ENCODE measurements around the gene SZT2. TPM values are rescaled to one million over a fixed set of nuclear protein-coding genes. Genes with fewer than 3 reads are reported as not detected.

SZT2 gene
- total RNA-seq, 1 experiment from 2014 or later = 65.3 TPM

GRCh38 chr1:43418858-43419257 is 29.2 kb downstream of the SZT2 start:
- Mint-ChIP-seq H3K9me3 (ENCODE audit: unreplicated experiment) (no peaks in the 10 kb centered on the region), H3K4me3 (ENCODE audit: unreplicated experiment) (no peak overlapping the region), H3K4me1 (ENCODE audit: insufficient read depth, unreplicated experiment) (peaks cover 10% of the 10 kb centered on the region), H3K27me3 (ENCODE audit: insufficient read depth, unreplicated experiment) (no peaks in the 10 kb centered on the region), H3K36me3 (ENCODE audit: insufficient read depth, unreplicated experiment) (peaks cover 18% of the 10 kb centered on the region), H3K27ac (ENCODE audit: low read depth, unreplicated experiment) (no peak overlapping the region)
- intact Hi-C loops (cut with micrococcal nuclease) = loop anchor here (10.0 kb wide), 1 partner anchor 504 kb away; no protein-coding TSS in a partner anchor
- ChIA-PET CTCF (interaction anchor here (0.8 kb wide), 1 partner anchor 194 kb away, joined by 3 read pairs; no protein-coding TSS in a partner anchor), POLR2A (interaction anchor here (0.5 to 0.6 kb wide), 2 partner anchors 574 to 956 kb away, joined by 3 read pairs; no protein-coding TSS in a partner anchor)
- DNase-seq (ENCODE audit: unreplicated experiment) = no peak
- BruUV-seq (replicated peaks) = no TSS peak
- TF ChIP-seq CTCF (IDR thresholded peaks at IDR 0.05; ENCODE audit: unreplicated experiment) = no peak

- no peak overlapping the region for H3K4me3 Mint-ChIP-seq (ENCODE audit: unreplicated experiment)
- no peaks in the 10 kb centered on the region for H3K27me3 Mint-ChIP-seq (ENCODE audit: insufficient read depth, unreplicated experiment)
- ChIA-PET CTCF (no interaction called here), POLR2A (interaction anchor here (0.6 kb wide), 1 partner anchor 957 kb away, joined by 3 read pairs; no protein-coding TSS in a partner anchor)
- H3K4me1 Mint-ChIP-seq (ENCODE audit: insufficient read depth, unreplicated experiment) = peaks cover 18% of the 10 kb centered on the region
- no peak for TF ChIP-seq CTCF (IDR thresholded peaks at IDR 0.05; ENCODE audit: unreplicated experiment)
- no TSS peak for BruUV-seq (replicated peaks)
- intact Hi-C loops (cut with micrococcal nuclease) = loop anchor here (10.0 kb wide), 1 partner anchor 505 kb away; no protein-coding TSS in a partner anchor
- H3K36me3 Mint-ChIP-seq (ENCODE audit: insufficient read depth, unreplicated experiment) = peaks cover 15% of the 10 kb centered on the region
- H3K9me3 Mint-ChIP-seq (ENCODE audit: unreplicated experiment) = no peaks in the 10 kb centered on the region
- no peak for DNase-seq (ENCODE audit: unreplicated experiment)
- no peak overlapping the region for H3K27ac Mint-ChIP-seq (ENCODE audit: low read depth, unreplicated experiment)
Observed at GRCh38 chr1:43419627-43420425, 30.1 kb downstream of the SZT2 start.

- CTCF ChIA-PET = no interaction called here
- POLR2A ChIA-PET = no interaction called here
- H3K4me1 Mint-ChIP-seq (ENCODE audit: insufficient read depth, unreplicated experiment) = peaks cover 18% of the 10 kb centered on the region
- DNase-seq (ENCODE audit: unreplicated experiment) = no peak
- BruUV-seq (replicated peaks) = no TSS peak
- no peak for TF ChIP-seq CTCF (IDR thresholded peaks at IDR 0.05; ENCODE audit: unreplicated experiment)
- no peak overlapping the region for H3K27ac Mint-ChIP-seq (ENCODE audit: low read depth, unreplicated experiment)
- H3K9me3 Mint-ChIP-seq (ENCODE audit: unreplicated experiment) = no peaks in the 10 kb centered on the region
- intact Hi-C loops (cut with micrococcal nuclease) = no loop called here
- peaks cover 21% of the 10 kb centered on the region for H3K36me3 Mint-ChIP-seq (ENCODE audit: insufficient read depth, unreplicated experiment)
- no peaks in the 10 kb centered on the region for H3K27me3 Mint-ChIP-seq (ENCODE audit: insufficient read depth, unreplicated experiment)
- no peak overlapping the region for H3K4me3 Mint-ChIP-seq (ENCODE audit: unreplicated experiment)
Observed at GRCh38 chr1:43420874-43421273, 31.2 kb downstream of the SZT2 start.

- no peaks in the 10 kb centered on the region for H3K27me3 Mint-ChIP-seq (ENCODE audit: insufficient read depth, unreplicated experiment)
- intact Hi-C loops (cut with micrococcal nuclease) = no loop called here
- peaks cover 18% of the 10 kb centered on the region for H3K4me1 Mint-ChIP-seq (ENCODE audit: insufficient read depth, unreplicated experiment)
- TF ChIP-seq CTCF (IDR thresholded peaks at IDR 0.05; ENCODE audit: unreplicated experiment) = no peak
- no peaks in the 10 kb centered on the region for H3K9me3 Mint-ChIP-seq (ENCODE audit: unreplicated experiment)
- no TSS peak for BruUV-seq (replicated peaks)
- H3K4me3 Mint-ChIP-seq (ENCODE audit: unreplicated experiment) = no peak overlapping the region
- POLR2A ChIA-PET = no interaction called here
- no peak overlapping the region for H3K27ac Mint-ChIP-seq (ENCODE audit: low read depth, unreplicated experiment)
- no peak for DNase-seq (ENCODE audit: unreplicated experiment)
- CTCF ChIA-PET = interaction anchor here (0.6 kb wide), 1 partner anchor 137 kb away, joined by 3 read pairs; no protein-coding TSS in a partner anchor
- peaks cover 23% of the 10 kb centered on the region for H3K36me3 Mint-ChIP-seq (ENCODE audit: insufficient read depth, unreplicated experiment)
Observed at GRCh38 chr1:43421396-43421795, 31.7 kb downstream of the SZT2 start.

Data from MCF 10A (cell line).